ENCODE data around the gene CEP295NL. TPM values are rescaled to one million over a fixed set of nuclear protein-coding genes. Genes with fewer than 3 reads are reported as not detected.
"Not testable (repeated sequence)": the region's sequence is repeated elsewhere in the genome, so short reads cannot be mapped to it uniquely, and the experiment has no call there.

CEP295NL gene
- total RNA-seq, 1 donor from 2014 or later: not detected

DNA sequence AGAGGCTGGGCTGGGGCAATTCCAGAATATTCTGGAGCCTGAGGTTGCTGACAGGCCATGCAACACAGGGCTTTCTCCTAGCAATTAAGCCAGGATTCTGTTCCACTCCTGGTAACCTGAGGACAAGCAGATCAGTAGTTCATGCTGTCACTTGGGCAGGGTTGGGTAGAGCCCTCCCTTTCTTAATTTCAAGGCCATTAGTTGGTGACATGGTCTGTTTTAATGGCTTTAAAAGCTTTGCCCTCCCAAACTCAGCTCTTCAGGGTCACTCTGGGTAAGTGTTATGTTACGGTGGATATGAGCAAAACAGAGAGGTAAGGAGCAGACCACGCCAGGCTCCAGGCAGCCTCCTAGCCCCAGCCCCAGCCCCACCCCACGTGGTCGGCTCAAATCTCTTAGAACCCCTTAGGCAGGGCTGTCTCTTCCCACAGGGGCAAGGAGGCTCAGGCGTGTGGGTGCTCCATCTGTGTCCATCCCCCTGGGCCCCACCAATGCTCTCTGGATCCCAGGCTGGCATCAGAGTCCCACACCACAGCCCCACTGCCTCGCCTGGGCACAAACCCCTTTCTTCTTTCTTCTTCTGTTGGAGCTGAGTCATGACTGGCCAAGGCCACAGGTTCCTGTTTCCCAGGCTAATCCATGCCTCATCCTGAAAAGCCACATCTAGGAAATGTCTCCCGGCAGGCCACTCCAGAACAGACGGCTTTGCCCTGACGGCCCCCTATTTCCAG is 27.5 kb downstream of the CEP295NL start:
- peaks cover 18% of the 10 kb centered on the region for H3K27me3 Mint-ChIP-seq (ENCODE audit: low read depth)
- intact Hi-C loops (cut with micrococcal nuclease): no loop called here
- H3K4me1 Mint-ChIP-seq (ENCODE audit: low read depth): peaks cover 16% of the 10 kb centered on the region
- no peak overlapping the region for H3K4me3 Mint-ChIP-seq (ENCODE audit: low read depth)
- DNase-seq (ENCODE audit: low spot score): no peak
- no peaks in the 10 kb centered on the region for H3K36me3 Mint-ChIP-seq (ENCODE audit: low read depth)
- H3K9me3 Mint-ChIP-seq: no peaks in the 10 kb centered on the region
- no peak overlapping the region for H3K27ac Mint-ChIP-seq

DNA sequence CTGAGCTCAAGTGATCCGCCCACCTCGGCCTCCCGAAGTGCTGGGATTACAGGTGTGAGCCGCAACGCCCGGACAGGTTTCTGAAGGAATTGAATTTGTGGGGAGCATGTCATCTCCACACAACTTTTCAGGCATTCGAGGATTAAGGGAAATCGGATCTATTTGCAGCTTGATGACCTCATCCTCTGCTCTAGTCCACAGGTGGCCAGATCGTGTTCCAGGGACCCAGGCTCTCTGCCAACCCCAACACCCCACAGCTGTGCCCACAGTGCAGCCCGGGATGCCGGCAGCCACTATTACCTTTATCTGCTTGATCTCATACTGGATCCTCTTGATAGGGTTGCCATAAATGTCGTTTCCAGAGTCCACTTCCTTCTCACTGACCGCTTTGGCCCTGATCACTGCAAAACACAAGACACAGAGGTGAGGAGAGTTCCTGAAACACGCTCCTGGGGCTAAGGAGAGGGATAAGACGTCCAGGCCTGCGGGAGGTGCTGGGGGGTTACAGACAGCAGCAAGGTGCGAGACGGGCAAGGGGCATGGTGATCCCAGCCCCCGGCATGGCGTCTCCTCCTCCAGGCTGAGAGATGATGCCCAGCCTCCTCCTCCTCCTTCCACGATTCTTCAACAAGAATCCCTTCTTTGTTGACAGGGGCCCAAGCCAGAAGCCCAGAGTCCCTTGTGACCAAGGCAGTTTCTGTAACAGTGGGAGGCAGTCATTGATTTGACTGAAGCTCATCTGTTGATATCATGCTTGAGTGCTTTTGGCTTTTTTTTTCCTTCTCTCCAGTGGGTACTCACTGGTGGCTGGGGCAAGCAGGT is 29.3 kb downstream of the CEP295NL start:
- intact Hi-C loops (cut with micrococcal nuclease): no loop called here
- H3K27me3 Mint-ChIP-seq (ENCODE audit: low read depth): peaks cover 17% of the 10 kb centered on the region
- DNase-seq (ENCODE audit: low spot score): no peak

DNA sequence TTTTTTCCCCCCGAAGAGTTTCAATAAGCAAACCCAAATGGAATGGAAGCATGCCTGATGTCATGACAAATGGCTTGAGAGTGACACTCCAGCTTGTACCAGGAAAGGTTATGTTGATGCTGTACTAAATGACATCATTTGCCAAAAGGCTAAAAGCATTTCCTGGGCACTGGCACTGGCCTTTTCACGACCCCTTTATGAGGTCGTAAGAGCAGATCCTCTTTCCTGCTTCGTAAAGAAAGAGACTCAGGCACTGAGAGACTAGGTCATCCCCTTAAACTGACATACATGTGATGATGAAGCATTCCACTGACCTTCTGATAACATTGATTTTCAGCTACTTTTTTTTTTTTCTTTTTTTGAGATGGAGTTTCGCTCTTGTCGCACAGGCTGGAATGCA is 30.5 kb downstream of the CEP295NL start:
- Mint-ChIP-seq H3K27ac (no peak overlapping the region), H3K36me3 (ENCODE audit: low read depth) (no peaks in the 10 kb centered on the region), H3K4me3 (ENCODE audit: low read depth) (no peak overlapping the region), H3K27me3 (ENCODE audit: low read depth) (peaks cover 18% of the 10 kb centered on the region), H3K4me1 (ENCODE audit: low read depth) (peaks cover 2% of the 10 kb centered on the region), H3K9me3 (no peaks in the 10 kb centered on the region)
- intact Hi-C loops (cut with micrococcal nuclease): no loop called here
- no peak for DNase-seq (ENCODE audit: low spot score)

More for the DNA sequence above, 29.3 kb downstream of the CEP295NL start:
- Mint-ChIP-seq H3K27ac (no peak overlapping the region), H3K36me3 (ENCODE audit: low read depth) (no peaks in the 10 kb centered on the region), H3K9me3 (no peaks in the 10 kb centered on the region), H3K4me3 (ENCODE audit: low read depth) (no peak overlapping the region), H3K4me1 (ENCODE audit: low read depth) (peaks cover 3% of the 10 kb centered on the region)

DNA sequence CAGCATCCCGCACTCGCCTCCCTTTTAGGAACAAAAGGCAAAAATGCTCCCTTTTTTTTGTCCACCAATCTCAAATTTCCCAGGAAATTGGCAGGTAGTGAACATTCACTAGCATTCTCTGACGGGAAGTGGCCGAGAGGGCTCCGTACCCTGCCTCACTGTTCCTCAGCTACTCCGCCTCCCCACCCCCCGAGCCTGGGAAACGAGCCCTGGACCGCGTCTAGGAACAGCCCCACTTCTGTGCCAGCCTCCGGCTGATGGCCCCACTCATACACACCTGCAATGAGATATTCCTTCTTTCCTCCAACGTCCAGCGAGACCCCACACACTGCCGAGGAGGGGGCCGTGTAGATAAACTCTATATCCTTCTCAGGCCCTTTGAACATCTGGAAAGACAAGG is 32.4 kb downstream of the CEP295NL start:
- no peak overlapping the region for H3K27ac Mint-ChIP-seq

DNA sequence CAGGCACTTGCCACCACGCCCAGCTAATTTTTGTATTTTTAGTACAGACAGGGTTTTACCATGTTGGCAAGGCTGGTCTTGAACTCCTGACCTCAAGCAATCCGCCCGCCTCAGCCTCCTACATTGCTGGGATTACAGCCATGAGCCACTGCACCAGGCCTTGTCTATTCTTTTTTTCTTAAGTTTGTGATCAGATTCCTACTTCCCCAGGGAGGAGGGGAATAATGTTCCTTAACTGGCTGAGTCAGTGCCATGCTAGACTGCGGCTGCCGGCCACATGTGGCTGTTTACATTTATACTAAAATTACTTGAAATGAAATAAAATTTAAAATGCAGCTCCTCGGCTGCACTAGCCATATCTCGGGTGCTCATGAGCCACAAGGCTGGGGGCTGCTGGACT is 34.6 kb downstream of the CEP295NL start:
- H3K36me3 Mint-ChIP-seq (ENCODE audit: low read depth): no peaks in the 10 kb centered on the region
- DNase-seq (ENCODE audit: low spot score): no peak
- no peak overlapping the region for H3K27ac Mint-ChIP-seq
- peaks cover 6% of the 10 kb centered on the region for H3K27me3 Mint-ChIP-seq (ENCODE audit: low read depth)
- no peaks in the 10 kb centered on the region for H3K4me1 Mint-ChIP-seq (ENCODE audit: low read depth)
- no peak overlapping the region for H3K4me3 Mint-ChIP-seq (ENCODE audit: low read depth)
- intact Hi-C loops (cut with micrococcal nuclease): loop anchor here (10.0 kb wide), 1 partner anchor 56 kb away; the partner anchor contains the start of gene TIMP2
- no peaks in the 10 kb centered on the region for H3K9me3 Mint-ChIP-seq

More for the DNA sequence above, 32.4 kb downstream of the CEP295NL start:
- H3K4me3 Mint-ChIP-seq (ENCODE audit: low read depth): no peak overlapping the region
- intact Hi-C loops (cut with micrococcal nuclease): no loop called here
- no peak for DNase-seq (ENCODE audit: low spot score)
- no peaks in the 10 kb centered on the region for H3K4me1 Mint-ChIP-seq (ENCODE audit: low read depth)
- no peaks in the 10 kb centered on the region for H3K9me3 Mint-ChIP-seq
- no peaks in the 10 kb centered on the region for H3K36me3 Mint-ChIP-seq (ENCODE audit: low read depth)
- peaks cover 9% of the 10 kb centered on the region for H3K27me3 Mint-ChIP-seq (ENCODE audit: low read depth)

DNA sequence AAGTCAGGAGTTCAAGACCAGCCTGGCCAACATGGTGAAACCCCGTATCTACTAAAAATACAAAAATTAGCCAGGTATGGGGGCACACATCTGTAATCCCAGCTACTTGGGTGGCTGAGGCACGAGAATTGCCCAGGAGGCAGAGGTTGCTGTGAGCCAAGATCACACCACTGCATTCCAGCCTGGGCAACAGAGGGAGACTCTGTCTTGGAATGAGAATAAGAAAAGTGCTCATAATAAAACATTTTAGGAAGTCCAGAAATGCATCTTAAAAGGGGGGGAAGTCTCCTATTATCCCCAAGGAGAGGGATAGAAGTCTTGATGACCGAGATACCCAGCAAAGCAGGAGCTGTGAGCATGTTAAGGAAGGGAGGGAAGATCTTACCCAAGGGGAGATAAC is 36.0 kb downstream of the CEP295NL start:
- not testable (repeated sequence) for H3K9me3 Mint-ChIP-seq; H3K36me3 Mint-ChIP-seq (ENCODE audit: low read depth); H3K4me1 Mint-ChIP-seq (ENCODE audit: low read depth); DNase-seq (ENCODE audit: low spot score); H3K27me3 Mint-ChIP-seq (ENCODE audit: low read depth); H3K27ac Mint-ChIP-seq; H3K4me3 Mint-ChIP-seq (ENCODE audit: low read depth)
- intact Hi-C loops (cut with micrococcal nuclease): loop anchor here (10.0 kb wide), 1 partner anchor 58 kb away; the partner anchor contains the start of gene TIMP2

DNA sequence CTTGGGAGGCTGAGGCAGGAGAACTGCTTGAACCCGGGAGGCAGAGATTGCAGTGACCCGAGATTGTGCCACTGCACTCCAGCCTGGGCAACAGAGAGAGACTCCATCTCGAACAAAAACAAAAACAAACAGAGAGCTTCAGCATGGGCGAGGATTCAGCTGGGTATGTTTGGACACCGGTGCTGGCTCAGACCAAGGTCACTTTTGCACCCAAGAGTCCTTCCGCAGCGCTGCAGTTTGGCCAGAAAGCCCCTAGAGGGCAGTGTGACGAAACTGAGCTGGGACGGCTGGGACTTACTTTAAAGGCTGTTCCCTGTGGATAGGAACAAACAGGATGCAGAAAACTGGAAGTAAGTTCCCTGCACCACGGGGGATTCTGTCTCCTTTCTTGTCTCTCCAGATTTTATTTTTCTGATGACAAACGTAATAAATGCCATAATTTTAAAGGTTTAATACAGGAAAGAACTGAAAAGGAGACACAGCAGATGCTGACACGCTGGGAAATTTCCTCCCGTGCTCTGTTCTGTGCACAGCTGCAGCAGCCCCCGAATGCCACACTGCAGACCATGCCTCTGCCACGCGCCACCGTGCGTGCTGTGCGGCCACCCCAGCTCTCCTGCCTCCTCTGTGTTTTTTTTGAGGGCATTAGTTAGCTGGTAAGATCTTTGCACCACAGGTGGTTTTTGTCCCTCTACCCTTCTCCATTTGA is 37.2 kb downstream of the CEP295NL start:
- no peak overlapping the region for H3K4me3 Mint-ChIP-seq (ENCODE audit: low read depth)

DNA sequence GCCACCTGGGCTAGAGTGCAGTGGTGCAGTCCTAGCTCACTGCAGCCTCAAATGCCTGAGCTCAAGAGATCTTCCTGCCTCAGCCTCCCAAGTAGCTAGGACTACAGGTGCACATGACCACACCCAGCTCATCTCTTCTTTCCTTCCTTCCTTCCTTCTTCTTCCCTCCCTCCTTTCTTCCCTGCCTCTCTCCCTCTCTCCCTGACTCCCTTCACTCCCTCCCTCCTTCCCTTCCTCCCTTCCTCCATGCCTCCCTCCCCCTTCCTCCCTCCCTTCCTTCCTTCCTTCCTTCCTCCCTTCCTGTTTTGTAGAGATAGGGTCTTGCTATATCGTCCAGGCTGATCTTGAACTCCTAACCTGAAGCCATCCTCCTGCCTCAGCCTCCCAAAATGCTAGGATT is 38.9 kb downstream of the CEP295NL start:
- H3K4me3 Mint-ChIP-seq (ENCODE audit: low read depth): no peak overlapping the region
- no peak for DNase-seq (ENCODE audit: low spot score)
- intact Hi-C loops (cut with micrococcal nuclease): loop anchor here (2.0 to 10.0 kb wide), 2 partner anchors 61 to 109 kb away; partner anchors contain the start of gene TIMP2
- H3K27me3 Mint-ChIP-seq (ENCODE audit: low read depth): peaks cover 5% of the 10 kb centered on the region
- no peaks in the 10 kb centered on the region for H3K9me3 Mint-ChIP-seq
- no peak overlapping the region for H3K27ac Mint-ChIP-seq
- H3K36me3 Mint-ChIP-seq (ENCODE audit: low read depth): no peaks in the 10 kb centered on the region
- H3K4me1 Mint-ChIP-seq (ENCODE audit: low read depth): no peaks in the 10 kb centered on the region

More for the DNA sequence above, 37.2 kb downstream of the CEP295NL start:
- Mint-ChIP-seq H3K27me3 (ENCODE audit: low read depth) (peaks cover 6% of the 10 kb centered on the region), H3K4me1 (ENCODE audit: low read depth) (no peaks in the 10 kb centered on the region), H3K36me3 (ENCODE audit: low read depth) (no peaks in the 10 kb centered on the region), H3K27ac (no peak overlapping the region), H3K9me3 (no peaks in the 10 kb centered on the region)
- intact Hi-C loops (cut with micrococcal nuclease): loop anchor here (2.0 to 10.0 kb wide), 2 partner anchors 59 to 107 kb away; partner anchors contain the start of gene TIMP2
- DNase-seq (ENCODE audit: low spot score): peak; percentile 54

DNA sequence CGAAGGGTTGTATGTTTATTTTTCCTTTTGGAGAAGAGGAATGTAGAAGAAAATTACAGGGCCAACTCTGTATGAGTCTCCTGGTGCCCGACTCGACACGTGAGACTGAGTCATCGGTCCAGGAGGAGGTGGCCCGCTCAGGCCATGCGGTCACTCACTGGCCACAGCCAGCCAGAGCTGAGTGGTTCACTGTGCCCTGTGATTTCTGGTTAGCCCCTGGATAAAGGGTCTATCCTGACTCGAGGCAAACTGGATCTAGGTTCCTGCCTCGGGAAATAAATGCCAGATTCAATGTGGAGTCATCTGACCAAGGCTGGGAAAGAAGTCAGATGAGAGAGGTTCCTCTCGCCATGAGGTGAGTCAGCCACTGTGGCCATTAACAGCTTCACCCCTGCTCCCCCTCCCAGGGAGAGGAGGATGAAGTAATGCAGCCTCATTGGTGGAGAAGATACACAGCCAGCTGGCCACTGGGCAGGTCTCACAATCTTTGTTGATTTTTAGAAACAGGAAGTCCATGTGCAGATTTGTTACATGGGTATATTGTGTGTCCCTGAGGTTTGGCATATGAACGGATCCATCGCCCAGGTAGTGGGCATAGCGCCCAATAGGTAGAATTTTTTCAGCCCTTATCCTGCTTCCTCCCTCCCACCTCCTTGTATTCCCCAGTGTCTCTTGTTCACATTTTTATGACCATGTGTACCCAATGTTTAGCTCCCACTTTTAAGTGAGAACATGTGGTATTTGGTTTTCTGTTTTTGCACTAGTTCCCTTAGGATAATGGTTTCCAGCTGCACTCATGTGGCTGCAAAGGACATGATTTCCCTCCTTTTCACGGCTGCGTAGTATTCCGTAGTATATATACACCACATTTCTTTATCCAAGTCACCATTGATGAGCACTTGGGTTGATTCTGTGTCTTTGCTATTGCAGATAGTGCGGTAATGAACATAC is 40.7 kb downstream of the CEP295NL start:
- H3K27ac Mint-ChIP-seq: no peak overlapping the region
- intact Hi-C loops (cut with micrococcal nuclease): loop anchor here (10.0 kb wide), 1 partner anchor 62 kb away; the partner anchor contains the start of gene TIMP2
- peaks cover 2% of the 10 kb centered on the region for H3K27me3 Mint-ChIP-seq (ENCODE audit: low read depth)
- no peak for DNase-seq (ENCODE audit: low spot score)
- no peaks in the 10 kb centered on the region for H3K9me3 Mint-ChIP-seq
- H3K36me3 Mint-ChIP-seq (ENCODE audit: low read depth): no peaks in the 10 kb centered on the region
- no peaks in the 10 kb centered on the region for H3K4me1 Mint-ChIP-seq (ENCODE audit: low read depth)
- H3K4me3 Mint-ChIP-seq (ENCODE audit: low read depth): no peak overlapping the region

DNA sequence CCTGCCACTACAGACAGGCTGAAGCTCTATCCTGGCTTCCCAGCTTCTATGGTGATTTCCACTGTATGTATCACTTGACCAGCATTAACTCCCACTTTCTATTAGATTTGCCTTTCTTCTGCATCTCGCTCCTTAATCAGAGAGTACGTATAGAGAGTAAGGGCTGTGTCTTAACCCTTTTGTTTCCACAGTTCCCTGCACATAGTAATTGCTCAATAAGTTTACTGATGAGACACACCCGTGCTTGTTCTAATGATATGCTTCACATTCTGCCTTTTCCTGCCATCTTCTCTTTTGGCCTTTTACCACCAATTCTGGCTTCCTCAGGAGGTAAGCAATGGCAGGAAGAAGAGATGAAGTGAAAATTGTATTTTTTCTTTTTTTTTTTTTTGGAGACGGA is 41.8 kb downstream of the CEP295NL start:
- no peaks in the 10 kb centered on the region for H3K36me3 Mint-ChIP-seq (ENCODE audit: low read depth)
- intact Hi-C loops (cut with micrococcal nuclease): loop anchor here (10.0 kb wide), 1 partner anchor 64 kb away; the partner anchor contains the start of gene TIMP2
- no peak for DNase-seq (ENCODE audit: low spot score)
- no peaks in the 10 kb centered on the region for H3K9me3 Mint-ChIP-seq
- H3K27ac Mint-ChIP-seq: no peak overlapping the region
- no peaks in the 10 kb centered on the region for H3K4me1 Mint-ChIP-seq (ENCODE audit: low read depth)
- H3K4me3 Mint-ChIP-seq (ENCODE audit: low read depth): no peak overlapping the region
- peaks cover 2% of the 10 kb centered on the region for H3K27me3 Mint-ChIP-seq (ENCODE audit: low read depth)

DNA sequence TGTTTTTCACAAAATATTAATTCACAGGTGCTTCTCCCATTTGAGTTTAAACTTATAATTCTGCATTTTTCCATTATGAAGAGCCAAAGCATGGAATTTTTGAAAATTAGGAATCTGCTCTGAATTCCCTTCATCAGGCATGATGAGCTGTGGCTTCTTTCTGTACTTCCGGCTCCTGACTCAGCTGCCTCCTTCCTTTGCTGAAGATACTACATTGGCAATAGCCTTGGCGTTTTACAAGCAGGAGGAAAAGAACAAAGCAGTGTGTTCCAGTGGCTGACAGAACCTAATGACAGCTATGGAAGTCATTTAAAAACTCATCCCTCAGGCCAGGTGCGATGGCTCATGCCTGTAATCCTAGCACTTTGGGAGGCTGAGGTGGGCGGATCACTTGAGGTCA is 44.0 kb downstream of the CEP295NL start:
- intact Hi-C loops (cut with micrococcal nuclease): no loop called here
- Mint-ChIP-seq H3K9me3 (no peaks in the 10 kb centered on the region), H3K4me1 (ENCODE audit: low read depth) (no peaks in the 10 kb centered on the region), H3K27ac (no peak overlapping the region), H3K27me3 (ENCODE audit: low read depth) (no peaks in the 10 kb centered on the region), H3K4me3 (ENCODE audit: low read depth) (no peak overlapping the region), H3K36me3 (ENCODE audit: low read depth) (no peaks in the 10 kb centered on the region)
- no peak for DNase-seq (ENCODE audit: low spot score)

DNA sequence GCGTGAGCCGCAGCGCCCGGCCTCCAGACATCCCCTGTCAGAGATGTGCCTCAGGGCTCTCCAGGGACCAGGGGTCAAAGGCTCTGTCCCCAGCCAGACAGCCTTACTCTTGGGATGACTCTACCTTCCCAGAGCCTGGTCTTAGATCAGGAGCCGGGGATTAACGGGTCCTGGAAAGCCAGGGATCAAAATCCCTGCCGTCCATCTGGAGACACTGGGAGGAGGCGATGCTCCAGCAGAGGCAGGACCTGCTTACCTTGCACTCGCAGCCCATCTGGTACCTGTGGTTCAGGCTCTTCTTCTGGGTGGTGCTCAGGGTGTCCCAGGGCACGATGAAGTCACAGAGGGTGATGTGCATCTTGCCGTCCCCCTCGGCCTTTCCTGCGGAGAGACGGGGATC is 45.7 kb downstream of the CEP295NL start:
- Mint-ChIP-seq H3K27me3 (ENCODE audit: low read depth) (no peaks in the 10 kb centered on the region), H3K36me3 (ENCODE audit: low read depth) (no peaks in the 10 kb centered on the region), H3K4me3 (ENCODE audit: low read depth) (no peak overlapping the region), H3K9me3 (no peaks in the 10 kb centered on the region), H3K4me1 (ENCODE audit: low read depth) (no peaks in the 10 kb centered on the region), H3K27ac (no peak overlapping the region)
- DNase-seq (ENCODE audit: low spot score): no peak
- intact Hi-C loops (cut with micrococcal nuclease): no loop called here

Data from activated T-helper 2 cell treated with anti-CD3 and anti-CD28 coated beads, Interferon-gamma antibody, Interleukin-2, Interleukin-4, amounts not matched to agents 10 μg/mL and 5 μg/mL and 100 μg/mL, durations not matched to agents 14 hours and 24 hours and 36 hours (primary cell).